Activated CD4-positive, alpha-beta T cell treated with anti-CD3 and anti-CD28 coated beads for 48 hours (primary cell): Measurements from ENCODE around the gene PROC.

ENCODE experiments used
- DNase-seq: peaks from one replicate; pipeline ENCODE4 v3.0.0-alpha.2; 2020

The PROC gene

DNA sequence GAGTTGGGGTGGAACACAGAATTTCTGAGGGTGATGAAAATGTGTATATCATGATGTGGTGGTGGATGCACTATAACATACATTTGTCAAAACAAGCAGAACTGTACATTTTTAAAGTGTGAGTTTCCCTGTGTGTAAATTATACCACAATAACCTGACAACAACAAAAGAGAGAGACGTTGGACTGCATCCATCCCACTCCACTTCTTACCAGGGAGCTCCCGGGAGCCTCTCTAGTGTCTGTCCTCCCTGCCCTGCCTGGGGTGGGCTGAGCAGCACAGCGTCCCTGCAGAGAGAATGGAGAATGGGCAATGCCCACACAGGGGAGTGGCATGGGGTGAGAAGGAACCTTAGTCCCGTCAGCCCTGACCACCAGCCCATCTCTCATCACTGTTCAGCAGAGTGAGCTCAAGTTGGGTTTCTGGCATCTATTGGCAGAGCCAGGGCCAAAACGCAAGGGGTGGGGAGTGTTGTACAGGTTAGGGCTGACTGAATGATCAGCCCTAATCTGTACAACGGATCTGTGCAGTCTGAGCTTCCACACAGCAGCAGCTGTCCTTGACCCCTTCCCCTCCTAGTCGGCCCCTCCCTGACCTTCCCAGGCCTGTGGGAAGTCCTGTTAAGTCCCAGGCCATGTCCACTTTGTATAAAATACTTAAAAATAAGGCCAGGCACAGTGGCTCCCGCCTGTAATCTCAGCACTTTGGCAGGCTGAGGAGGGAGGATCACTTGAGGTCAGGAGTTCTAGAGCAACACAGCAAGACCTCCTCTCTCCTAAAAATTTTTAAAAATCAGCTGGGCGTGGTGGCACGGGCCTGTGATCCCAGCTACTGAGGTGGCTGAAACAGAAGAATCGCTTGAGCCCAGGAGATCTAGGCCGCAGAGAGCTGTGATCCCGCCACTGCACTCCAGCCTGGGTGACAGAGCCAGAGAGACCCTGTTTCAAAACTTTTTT lies 3.3 kb upstream of the PROC start:
- no peak for DNase-seq

DNA sequence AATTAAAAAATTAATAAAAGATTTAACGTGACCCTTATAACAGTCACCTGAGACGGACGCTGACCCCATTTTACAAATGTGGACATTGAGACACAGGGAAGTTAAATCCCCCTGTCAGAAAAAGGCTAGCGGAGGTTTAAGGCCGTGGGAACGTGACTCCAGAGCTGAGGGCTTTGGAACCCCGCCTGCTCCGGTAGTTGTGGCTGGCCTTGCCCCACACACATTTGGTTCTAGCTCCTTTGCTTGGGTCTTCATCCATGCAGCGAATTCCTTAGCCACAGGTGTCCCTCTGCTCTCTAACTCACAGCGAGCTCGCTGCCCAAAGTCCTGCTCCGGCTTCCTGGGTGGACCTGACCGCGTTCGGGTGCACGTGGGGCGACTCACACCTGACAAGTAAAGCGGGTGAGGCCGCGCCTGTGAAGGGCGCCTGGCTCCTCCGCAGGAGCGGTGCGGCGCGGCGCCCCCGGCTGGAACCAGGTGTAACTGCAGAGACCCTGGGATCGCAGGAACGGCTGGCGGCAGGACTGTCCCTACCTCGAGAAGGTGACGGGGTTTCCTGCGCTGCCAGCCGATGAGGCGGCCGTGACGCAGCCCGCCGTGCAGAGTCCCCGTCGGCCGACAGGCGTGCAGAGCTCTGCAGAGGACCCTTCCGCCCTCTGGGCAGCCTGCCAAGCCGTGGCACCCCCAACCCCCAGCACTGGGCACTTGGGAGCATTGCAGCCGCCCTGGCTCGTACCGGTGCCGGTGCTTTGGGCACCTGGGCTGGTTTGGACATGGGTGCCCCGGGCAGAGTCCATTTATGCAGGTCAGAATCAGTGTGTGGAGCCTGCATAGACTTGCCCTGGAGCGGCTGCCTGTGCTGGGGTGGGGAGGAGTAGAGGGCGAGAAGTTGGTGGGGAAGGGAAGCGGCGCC lies 2.4 kb upstream of the PROC start:
- peak; percentile 92 for DNase-seq

GRCh38 chr2:127416506-127417001 lies 1.7 kb upstream of the PROC start:
- DNase-seq, result no peak

DNA sequence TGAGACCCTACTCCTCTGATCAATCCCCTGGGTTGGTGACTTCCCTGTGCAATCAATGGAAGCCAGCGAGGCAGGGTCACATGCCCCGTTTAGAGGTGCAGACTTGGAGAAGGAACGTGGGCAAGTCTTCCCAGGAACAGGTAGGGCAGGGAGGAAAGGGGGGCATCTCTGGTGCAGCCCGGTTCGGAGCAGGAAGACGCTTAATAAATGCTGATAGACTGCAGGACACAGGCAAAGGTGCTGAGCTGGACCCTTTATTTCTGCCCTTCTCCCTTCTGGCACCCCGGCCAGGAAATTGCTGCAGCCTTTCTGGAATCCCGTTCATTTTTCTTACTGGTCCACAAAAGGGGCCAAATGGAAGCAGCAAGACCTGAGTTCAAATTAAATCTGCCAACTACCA lies 821 bp upstream of the PROC start:
- no peak for DNase-seq

DNA sequence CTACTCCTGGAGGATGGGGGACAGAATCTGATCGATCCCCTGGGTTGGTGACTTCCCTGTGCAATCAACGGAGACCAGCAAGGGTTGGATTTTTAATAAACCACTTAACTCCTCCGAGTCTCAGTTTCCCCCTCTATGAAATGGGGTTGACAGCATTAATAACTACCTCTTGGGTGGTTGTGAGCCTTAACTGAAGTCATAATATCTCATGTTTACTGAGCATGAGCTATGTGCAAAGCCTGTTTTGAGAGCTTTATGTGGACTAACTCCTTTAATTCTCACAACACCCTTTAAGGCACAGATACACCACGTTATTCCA lies 844 bp downstream of the PROC start:
- no peak for DNase-seq

DNA sequence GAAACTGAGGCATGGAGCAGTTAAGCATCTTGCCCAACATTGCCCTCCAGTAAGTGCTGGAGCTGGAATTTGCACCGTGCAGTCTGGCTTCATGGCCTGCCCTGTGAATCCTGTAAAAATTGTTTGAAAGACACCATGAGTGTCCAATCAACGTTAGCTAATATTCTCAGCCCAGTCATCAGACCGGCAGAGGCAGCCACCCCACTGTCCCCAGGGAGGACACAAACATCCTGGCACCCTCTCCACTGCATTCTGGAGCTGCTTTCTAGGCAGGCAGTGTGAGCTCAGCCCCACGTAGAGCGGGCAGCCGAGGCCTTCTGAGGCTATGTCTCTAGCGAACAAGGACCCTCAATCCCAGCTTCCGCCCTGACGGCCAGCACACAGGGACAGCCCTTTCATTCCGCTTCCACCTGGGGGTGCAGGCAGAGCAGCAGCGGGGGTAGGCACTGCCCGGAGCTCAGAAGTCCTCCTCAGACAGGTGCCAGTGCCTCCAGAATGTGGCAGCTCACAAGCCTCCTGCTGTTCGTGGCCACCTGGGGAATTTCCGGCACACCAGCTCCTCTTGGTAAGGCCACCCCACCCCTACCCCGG lies 1.3 kb downstream of the PROC start:
- DNase-seq, result no peak

DNA sequence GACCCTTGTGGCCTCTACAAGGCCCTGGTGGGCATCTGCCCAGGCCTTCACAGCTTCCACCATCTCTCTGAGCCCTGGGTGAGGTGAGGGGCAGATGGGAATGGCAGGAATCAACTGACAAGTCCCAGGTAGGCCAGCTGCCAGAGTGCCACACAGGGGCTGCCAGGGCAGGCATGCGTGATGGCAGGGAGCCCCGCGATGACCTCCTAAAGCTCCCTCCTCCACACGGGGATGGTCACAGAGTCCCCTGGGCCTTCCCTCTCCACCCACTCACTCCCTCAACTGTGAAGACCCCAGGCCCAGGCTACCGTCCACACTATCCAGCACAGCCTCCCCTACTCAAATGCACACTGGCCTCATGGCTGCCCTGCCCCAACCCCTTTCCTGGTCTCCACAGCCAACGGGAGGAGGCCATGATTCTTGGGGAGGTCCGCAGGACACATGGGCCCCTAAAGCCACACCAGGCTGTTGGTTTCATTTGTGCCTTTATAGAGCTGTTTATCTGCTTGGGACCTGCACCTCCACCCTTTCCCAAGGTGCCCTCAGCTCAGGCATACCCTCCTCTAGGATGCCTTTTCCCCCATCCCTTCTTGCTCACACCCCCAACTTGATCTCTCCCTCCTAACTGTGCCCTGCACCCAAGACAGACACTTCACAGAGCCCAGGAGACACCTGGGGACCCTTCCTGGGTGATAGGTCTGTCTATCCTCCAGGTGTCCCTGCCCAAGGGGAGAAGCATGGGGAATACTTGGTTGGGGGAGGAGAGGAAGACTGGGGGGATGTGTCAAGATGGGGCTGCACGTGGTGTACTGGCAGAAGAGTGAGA lies 2.0 kb downstream of the PROC start:
- DNase-seq, result no peak

- no peak for DNase-seq
Measured at GRCh38 chr2:127421116-127421800, 3.0 kb downstream of the PROC start.

GRCh38 chr2:127421871-127422558 lies 3.8 kb downstream of the PROC start:
- DNase-seq, result no peak

DNA sequence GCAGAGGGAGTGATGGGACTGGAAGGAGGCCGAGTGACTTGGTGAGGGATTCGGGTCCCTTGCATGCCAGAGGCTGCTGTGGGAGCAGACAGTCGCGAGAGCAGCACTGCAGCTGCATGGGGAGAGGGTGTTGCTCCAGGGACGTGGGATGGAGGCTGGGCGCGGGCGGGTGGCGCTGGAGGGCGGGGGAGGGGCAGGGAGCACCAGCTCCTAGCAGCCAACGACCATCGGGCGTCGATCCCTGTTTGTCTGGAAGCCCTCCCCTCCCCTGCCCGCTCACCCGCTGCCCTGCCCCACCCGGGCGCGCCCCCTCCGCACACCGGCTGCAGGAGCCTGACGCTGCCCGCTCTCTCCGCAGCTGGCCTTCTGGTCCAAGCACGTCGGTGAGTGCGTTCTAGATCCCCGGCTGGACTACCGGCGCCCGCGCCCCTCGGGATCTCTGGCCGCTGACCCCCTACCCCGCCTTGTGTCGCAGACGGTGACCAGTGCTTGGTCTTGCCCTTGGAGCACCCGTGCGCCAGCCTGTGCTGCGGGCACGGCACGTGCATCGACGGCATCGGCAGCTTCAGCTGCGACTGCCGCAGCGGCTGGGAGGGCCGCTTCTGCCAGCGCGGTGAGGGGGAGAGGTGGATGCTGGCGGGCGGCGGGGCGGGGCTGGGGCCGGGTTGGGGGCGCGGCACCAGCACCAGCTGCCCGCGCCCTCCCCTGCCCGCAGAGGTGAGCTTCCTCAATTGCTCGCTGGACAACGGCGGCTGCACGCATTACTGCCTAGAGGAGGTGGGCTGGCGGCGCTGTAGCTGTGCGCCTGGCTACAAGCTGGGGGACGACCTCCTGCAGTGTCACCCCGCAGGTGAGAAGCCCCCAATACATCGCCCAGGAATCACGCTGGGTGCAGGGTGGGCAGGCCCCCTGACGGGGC lies 4.6 kb downstream of the PROC start:
- DNase-seq, result peak; percentile 28

DNA sequence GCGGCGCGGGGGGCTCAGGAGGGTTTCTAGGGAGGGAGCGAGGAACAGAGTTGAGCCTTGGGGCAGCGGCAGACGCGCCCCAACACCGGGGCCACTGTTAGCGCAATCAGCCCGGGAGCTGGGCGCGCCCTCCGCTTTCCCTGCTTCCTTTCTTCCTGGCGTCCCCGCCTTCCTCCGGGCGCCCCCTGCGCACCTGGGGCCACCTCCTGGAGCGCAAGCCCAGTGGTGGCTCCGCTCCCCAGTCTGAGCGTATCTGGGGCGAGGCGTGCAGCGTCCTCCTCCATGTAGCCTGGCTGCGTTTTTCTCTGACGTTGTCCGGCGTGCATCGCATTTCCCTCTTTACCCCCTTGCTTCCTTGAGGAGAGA lies 5.2 kb downstream of the PROC start:
- no peak for DNase-seq

DNA sequence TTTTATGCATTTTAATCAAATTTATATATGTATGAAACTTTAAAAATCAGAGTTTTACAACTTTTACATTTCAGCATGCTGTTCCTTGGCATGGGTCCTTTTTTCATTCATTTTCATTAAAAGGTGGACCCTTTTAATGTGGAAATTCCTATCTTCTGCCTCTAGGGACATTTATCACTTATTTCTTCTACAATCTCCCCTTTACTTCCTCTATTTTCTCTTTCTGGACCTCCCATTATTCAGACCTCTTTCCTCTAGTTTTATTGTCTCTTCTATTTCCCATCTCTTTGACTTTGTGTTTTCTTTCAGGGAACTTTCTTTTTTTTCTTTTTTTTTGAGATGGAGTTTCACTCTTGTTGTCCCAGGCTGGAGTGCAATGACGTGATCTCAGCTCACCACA lies 5.7 kb downstream of the PROC start:
- DNase-seq, result no peak

- DNase-seq, result no peak
Measured at GRCh38 chr2:127424598-127425520, 6.6 kb downstream of the PROC start.

DNA sequence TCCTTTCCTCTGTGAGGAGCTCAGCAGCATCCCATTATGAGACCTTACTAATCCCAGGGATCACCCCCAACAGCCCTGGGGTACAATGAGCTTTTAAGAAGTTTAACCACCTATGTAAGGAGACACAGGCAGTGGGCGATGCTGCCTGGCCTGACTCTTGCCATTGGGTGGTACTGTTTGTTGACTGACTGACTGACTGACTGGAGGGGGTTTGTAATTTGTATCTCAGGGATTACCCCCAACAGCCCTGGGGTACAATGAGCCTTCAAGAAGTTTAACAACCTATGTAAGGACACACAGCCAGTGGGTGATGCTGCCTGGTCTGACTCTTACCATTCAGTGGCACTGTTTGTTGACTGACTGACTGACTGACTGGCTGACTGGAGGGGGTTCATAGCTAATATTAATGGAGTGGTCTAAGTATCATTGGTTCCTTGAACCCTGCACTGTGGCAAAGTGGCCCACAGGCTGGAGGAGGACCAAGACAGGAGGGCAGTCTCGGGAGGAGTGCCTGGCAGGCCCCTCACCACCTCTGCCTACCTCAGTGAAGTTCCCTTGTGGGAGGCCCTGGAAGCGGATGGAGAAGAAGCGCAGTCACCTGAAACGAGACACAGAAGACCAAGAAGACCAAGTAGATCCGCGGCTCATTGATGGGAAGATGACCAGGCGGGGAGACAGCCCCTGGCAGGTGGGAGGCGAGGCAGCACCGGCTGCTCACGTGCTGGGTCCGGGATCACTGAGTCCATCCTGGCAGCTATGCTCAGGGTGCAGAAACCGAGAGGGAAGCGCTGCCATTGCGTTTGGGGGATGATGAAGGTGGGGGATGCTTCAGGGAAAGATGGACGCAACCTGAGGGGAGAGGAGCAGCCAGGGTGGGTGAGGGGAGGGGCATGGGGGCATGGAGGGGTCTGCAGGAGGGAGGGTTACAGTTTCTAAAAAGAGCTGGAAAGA lies 7.6 kb downstream of the PROC start:
- no peak for DNase-seq

DNA sequence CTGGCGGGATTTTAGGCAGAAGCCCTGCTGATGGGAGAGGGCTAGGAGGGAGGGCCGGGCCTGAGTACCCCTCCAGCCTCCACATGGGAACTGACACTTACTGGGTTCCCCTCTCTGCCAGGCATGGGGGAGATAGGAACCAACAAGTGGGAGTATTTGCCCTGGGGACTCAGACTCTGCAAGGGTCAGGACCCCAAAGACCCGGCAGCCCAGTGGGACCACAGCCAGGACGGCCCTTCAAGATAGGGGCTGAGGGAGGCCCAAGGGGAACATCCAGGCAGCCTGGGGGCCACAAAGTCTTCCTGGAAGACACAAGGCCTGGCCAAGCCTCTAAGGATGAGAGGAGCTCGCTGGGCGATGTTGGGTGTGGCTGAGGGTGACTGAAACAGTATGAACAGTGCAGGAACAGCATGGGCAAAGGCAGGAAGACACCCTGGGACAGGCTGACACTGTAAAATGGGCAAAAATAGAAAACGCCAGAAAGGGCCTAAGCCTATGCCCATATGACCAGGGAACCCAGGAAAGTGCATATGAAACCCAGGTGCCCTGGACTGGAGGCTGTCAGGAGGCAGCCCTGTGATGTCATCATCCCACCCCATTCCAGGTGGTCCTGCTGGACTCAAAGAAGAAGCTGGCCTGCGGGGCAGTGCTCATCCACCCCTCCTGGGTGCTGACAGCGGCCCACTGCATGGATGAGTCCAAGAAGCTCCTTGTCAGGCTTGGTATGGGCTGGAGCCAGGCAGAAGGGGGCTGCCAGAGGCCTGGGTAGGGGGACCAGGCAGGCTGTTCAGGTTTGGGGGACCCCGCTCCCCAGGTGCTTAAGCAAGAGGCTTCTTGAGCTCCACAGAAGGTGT lies 8.5 kb downstream of the PROC start:
- no peak for DNase-seq

- no peak for DNase-seq
Measured at GRCh38 chr2:127427376-127428056, 9.3 kb downstream of the PROC start.
